HepG2 (cell line): ENCODE data around the gene ZCCHC3. TPM values are rescaled to one million over a fixed set of nuclear protein-coding genes. Genes with fewer than 3 reads are reported as not detected.

Experiments
- ELF4 ChIP-seq: sonication (generic); formaldehyde crosslinking; IDR thresholded peaks from 2 replicates; pipeline ENCODE4 v1.5.0; 2020; ENCODE audit warnings: missing genetic modification reagents, mild to moderate bottlenecking, moderate library complexity, borderline replicate concordance
- ETV5 ChIP-seq: IDR thresholded peaks from 2 replicates; pipeline ENCODE4 v1.6.1; 2018; ENCODE audit warnings: missing biosample characterization, missing genetic modification reagents, inconsistent platforms, borderline replicate concordance
- GATA4 ChIP-seq: sonication (generic); IDR thresholded peaks from 2 replicates; pipeline ENCODE4 v1.6.1; 2016; ENCODE audit warnings: antibody characterized with exemption, low read depth, borderline replicate concordance
- MAFG ChIP-seq: sonication (generic); formaldehyde crosslinking; IDR thresholded peaks from 2 replicates; pipeline ENCODE4 v1.5.1; 2020; ENCODE audit warnings: mild to moderate bottlenecking, missing genetic modification reagents
- PCBP2 ChIP-seq: fragments of 200-400 bp; formaldehyde crosslinking; optimal IDR thresholded peaks from 2 replicates; pipeline ENCODE3; 2018; ENCODE audit warnings: low read length, low read depth; ENCODE audit not compliant: poor library complexity, severe bottlenecking
- RAD21 ChIP-seq: fragments of 450-650 bp; formaldehyde crosslinking; IDR thresholded peaks from 2 replicates; pipeline ENCODE4 v1.5.0; 2020; ENCODE audit warnings: mild to moderate bottlenecking
- REPIN1 ChIP-seq: sonication (generic); formaldehyde crosslinking; IDR thresholded peaks from 2 replicates; pipeline ENCODE4 v1.8.0; 2022; ENCODE audit warnings: missing genetic modification reagents, low read depth, mild to moderate bottlenecking, borderline replicate concordance
- SRY ChIP-seq: sonication (generic); formaldehyde crosslinking; IDR thresholded peaks from 2 replicates; pipeline ENCODE4 v1.8.0; 2022; ENCODE audit warnings: mild to moderate bottlenecking, missing genetic modification reagents
- SSRP1 ChIP-seq: IDR thresholded peaks from 2 replicates; pipeline ENCODE4 v1.6.1; 2016; ENCODE audit warnings: control low read depth
- TAF1 ChIP-seq: sonication (generic); formaldehyde crosslinking; IDR thresholded peaks from 2 replicates; pipeline ENCODE4 v1.4.0; 2020; ENCODE audit warnings: missing genetic modification reagents
- TCF12 ChIP-seq, 2 experiments: fragments of 450-650 bp in 1 of 2; sonication (generic) in 1 of 2; formaldehyde crosslinking in 1 of 2; IDR thresholded peaks; 2 replicates each; pipeline versions ENCODE4 v1.6.1 to v1.8.0; 2017 to 2022; ENCODE audit warnings: antibody characterized with exemption in 1 of 2, mild to moderate bottlenecking in 1 of 2, missing genetic modification reagents in 1 of 2, moderate library complexity in 1 of 2
- ZC3H13 ChIP-seq: sonication (generic); formaldehyde crosslinking; IDR thresholded peaks from 2 replicates; pipeline ENCODE4 v1.8.1; 2023; ENCODE audit warnings: mild to moderate bottlenecking, missing genetic modification reagents, moderate library complexity
- ZC3H4 ChIP-seq: sonication (generic); formaldehyde crosslinking; IDR thresholded peaks from 2 replicates; pipeline ENCODE4 v1.4.0; 2020; ENCODE audit warnings: missing genetic modification reagents, borderline replicate concordance
- ZEB1 ChIP-seq: IDR thresholded peaks from 2 replicates; pipeline ENCODE4 v1.6.1; 2012; ENCODE audit warnings: mild to moderate bottlenecking, low read depth, inconsistent platforms; ENCODE audit not compliant: insufficient replicate concordance
- ZNF282 ChIP-seq: fragments of 450-650 bp; IDR thresholded peaks from 2 replicates; pipeline ENCODE4 v1.6.1; 2018; ENCODE audit not compliant: partially characterized antibody
- ZNF468 ChIP-seq: sonication (generic); formaldehyde crosslinking; IDR thresholded peaks from 2 replicates; pipeline ENCODE4 v1.8.0; 2022; ENCODE audit warnings: mild to moderate bottlenecking, moderate library complexity, missing genetic modification reagents
- ZNF550 ChIP-seq: sonication (generic); formaldehyde crosslinking; IDR thresholded peaks from 2 replicates; pipeline ENCODE4 v1.4.0; 2020; ENCODE audit warnings: mild to moderate bottlenecking, missing genetic modification reagents, borderline replicate concordance
- ZNF709 ChIP-seq: sonication (generic); formaldehyde crosslinking; IDR thresholded peaks from 2 replicates; pipeline ENCODE4 v1.5.0; 2020; ENCODE audit warnings: mild to moderate bottlenecking, missing genetic modification reagents
- ZNF747 ChIP-seq: sonication (generic); formaldehyde crosslinking; IDR thresholded peaks from 2 replicates; pipeline ENCODE4 v1.8.1; 2023; ENCODE audit warnings: missing genetic modification reagents, mild to moderate bottlenecking, borderline replicate concordance
- ZNF768 ChIP-seq: sonication (generic); formaldehyde crosslinking; IDR thresholded peaks from 2 replicates; pipeline ENCODE4 v1.4.0; 2020; ENCODE audit warnings: missing genetic modification reagents
- ZNF891 ChIP-seq: sonication (generic); formaldehyde crosslinking; IDR thresholded peaks from 2 replicates; pipeline ENCODE4 v1.5.0; 2020; ENCODE audit warnings: mild to moderate bottlenecking, missing genetic modification reagents
- polyA plus RNA-seq, 8 experiments: library from polyadenylated mRNA; depleted of rRNA in 3 of 8; stranded (reverse) in 7 of 8; unstranded in 1 of 8; fragments of >200 nt; fragmentation: Illumina TruSeq in 4 of 8; extraction: Trizol in 4 of 8; gene quantifications; 2 replicates each; pipeline versions ENCODE4 v1.2.1 to v1.2.3, GENCODE V29; 2011 to 2016; ENCODE audit warnings: low read depth in 4 of 8, missing spikeins in 1 of 8, mixed read lengths in 1 of 8; ENCODE audit not compliant: insufficient read depth in 1 of 8
- total RNA-seq, 5 experiments: library from RNA; depleted of rRNA; stranded (reverse); fragments of >200 nt; fragmentation: Illumina TruSeq; extraction: Trizol; gene quantifications; 2 replicates each; pipeline ENCODE4 v1.2.3, GENCODE V29; 2016; ENCODE audit warnings: low read depth in 1 of 5
- TF ChIP-seq, protein P1 (sequence below): sonication (generic); formaldehyde crosslinking; IDR thresholded peaks from 2 replicates; pipeline ENCODE4 v1.5.0; 2020; ENCODE audit warnings: mild to moderate bottlenecking, missing genetic modification reagents
- TF ChIP-seq, protein P2 (sequence below): sonication (generic); formaldehyde crosslinking; IDR thresholded peaks from 2 replicates; pipeline ENCODE4 v1.5.1; 2020; ENCODE audit warnings: missing genetic modification reagents, mild to moderate bottlenecking, borderline replicate concordance
- TF ChIP-seq, protein P3 (sequence below): sonication (generic); formaldehyde crosslinking; IDR thresholded peaks from 2 replicates; pipeline ENCODE4 v1.9.0; 2022; ENCODE audit warnings: missing genetic modification reagents, mild to moderate bottlenecking, borderline replicate concordance

The ZCCHC3 gene
- total and polyA plus RNA-seq, 2 of the 13 experiments (the other 11 are each of a cell fraction or from before 2014, with no cell fraction given): 46.6 to 63.0 TPM

DNA sequence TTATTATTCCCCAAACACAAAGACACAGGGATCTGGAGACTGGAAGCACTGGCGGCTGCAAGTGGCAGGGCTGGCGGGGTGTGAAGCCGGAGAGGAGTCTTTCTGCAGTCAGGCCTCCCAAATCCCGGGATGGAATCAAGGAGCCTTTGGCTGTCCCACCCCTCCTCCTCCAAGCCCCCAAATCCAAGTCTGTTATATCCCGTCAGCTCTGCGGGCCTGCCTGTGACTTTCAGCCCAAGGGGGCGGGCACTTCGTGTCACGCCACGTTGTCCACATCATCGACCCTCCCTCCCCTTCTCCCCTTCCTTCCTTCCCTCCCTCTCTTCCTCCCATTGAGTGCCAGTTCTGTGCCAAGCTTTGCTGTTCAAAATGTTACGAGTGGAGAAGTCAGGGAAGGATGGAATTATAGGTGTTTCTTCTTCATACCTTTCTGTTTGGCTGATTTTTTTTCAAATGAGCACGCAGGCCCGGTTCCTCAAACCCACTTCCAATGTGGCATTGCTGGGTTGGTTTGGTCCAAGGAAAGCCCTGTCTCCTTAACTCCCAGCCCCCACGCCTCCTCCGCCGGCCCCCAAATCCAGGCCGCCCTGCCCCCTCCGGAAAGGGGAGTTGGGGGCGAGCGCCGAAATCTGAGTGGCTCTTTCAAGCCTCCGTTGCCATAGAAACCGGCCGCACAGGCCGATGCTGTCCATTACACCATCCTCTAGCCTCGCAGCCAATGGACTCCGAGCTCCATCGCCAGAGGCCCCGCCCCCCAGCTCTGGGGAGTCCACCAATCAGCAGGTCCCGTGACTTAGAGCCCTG is 12.7 kb downstream of the ZCCHC3 start (continued):
- TF ChIP-seq ZNF747 (CRISPR knock-in tag) (peak; percentile 19; the same call in 1 of the 2 replicates), SSRP1 (CRISPR knock-in tag) (no peak), ZNF550 (no peak), SRY (peak; percentile 91; the same call in 1 of the 2 replicates), MAFG (no peak), ETV5 (CRISPR knock-in tag) (peak; percentile 3; the same call in 1 of the 2 replicates), ZNF768 (CRISPR knock-in tag) (peak; percentile 39; the same call in 1 of the 2 replicates), RAD21 (CRISPR knock-in tag) (no peak; the same call in 1 of the 2 replicates), ZNF891 (CRISPR knock-in tag) (peak; percentile 85), ZC3H4 (0 out of 2 replicates have a peak, but pooled peaks have one; percentile 9), ELF4 (no peak), TCF12 (IDR thresholded peaks at IDR 0.05) (no peak), TCF12 (CRISPR knock-in tag; IDR thresholded peaks at IDR 0.05) (peak; percentile 77; the same call in 1 of the 2 replicates), ZNF282 (no peak), TAF1 (CRISPR knock-in tag) (peak; percentile 65), ZNF468 (CRISPR knock-in tag) (peak; percentile 79; the same call in 1 of the 2 replicates), REPIN1 (CRISPR knock-in tag) (peak; percentile 93), ZEB1 (no peak), ZC3H13 (CRISPR knock-in tag) (peak; percentile 90), PCBP2 (peak; percentile 33), ZNF709 (CRISPR knock-in tag) (no peak), GATA4 (no peak)
- TF ChIP-seq, protein P1, sequence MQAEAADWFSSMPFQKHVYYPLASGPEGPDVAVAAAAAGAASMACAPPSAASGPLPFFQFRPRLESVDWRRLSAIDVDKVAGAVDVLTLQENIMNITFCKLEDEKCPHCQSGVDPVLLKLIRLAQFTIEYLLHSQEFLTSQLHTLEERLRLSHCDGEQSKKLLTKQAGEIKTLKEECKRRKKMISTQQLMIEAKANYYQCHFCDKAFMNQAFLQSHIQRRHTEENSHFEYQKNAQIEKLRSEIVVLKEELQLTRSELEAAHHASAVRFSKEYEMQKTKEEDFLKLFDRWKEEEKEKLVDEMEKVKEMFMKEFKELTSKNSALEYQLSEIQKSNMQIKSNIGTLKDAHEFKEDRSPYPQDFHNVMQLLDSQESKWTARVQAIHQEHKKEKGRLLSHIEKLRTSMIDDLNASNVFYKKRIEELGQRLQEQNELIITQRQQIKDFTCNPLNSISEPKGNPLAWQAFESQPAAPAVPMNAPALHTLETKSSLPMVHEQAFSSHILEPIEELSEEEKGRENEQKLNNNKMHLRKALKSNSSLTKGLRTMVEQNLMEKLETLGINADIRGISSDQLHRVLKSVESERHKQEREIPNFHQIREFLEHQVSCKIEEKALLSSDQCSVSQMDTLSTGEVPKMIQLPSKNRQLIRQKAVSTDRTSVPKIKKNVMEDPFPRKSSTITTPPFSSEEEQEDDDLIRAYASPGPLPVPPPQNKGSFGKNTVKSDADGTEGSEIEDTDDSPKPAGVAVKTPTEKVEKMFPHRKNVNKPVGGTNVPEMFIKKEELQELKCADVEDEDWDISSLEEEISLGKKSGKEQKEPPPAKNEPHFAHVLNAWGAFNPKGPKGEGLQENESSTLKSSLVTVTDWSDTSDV (CRISPR knock-in tag): 0 out of 2 replicates have a peak, but pooled peaks have one; percentile 78
- TF ChIP-seq, protein P2, sequence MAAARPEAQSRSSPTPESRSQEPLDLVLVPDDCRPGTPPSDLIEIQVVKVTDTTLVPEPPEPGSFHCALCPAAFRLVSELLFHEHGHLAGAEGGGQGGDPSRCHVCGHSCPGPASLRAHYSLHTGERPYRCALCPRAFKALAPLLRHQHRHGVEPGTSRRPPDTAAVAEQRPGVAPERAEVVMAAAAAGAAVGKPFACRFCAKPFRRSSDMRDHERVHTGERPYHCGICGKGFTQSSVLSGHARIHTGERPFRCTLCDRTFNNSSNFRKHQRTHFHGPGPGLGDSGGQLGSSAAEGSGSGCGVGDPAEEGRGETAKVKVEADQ (CRISPR knock-in tag): peak; percentile 90; the same call in 1 of the 2 replicates
- TF ChIP-seq, protein P3, sequence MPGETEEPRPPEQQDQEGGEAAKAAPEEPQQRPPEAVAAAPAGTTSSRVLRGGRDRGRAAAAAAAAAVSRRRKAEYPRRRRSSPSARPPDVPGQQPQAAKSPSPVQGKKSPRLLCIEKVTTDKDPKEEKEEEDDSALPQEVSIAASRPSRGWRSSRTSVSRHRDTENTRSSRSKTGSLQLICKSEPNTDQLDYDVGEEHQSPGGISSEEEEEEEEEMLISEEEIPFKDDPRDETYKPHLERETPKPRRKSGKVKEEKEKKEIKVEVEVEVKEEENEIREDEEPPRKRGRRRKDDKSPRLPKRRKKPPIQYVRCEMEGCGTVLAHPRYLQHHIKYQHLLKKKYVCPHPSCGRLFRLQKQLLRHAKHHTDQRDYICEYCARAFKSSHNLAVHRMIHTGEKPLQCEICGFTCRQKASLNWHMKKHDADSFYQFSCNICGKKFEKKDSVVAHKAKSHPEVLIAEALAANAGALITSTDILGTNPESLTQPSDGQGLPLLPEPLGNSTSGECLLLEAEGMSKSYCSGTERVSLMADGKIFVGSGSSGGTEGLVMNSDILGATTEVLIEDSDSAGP: peak; percentile 90
